WTC11 (cell line): ENCODE measurements around the gene LTBP3. TPM values are rescaled to one million over a fixed set of nuclear protein-coding genes. Genes with fewer than 3 reads are reported as not detected.

Source experiments
- ATAC-seq: fragments of 200-7000 bp; cut with Tn5 transposase; 2 replicates; pipeline ENCODE4 v1.10.0; 2021; ENCODE audit warnings: mild to moderate bottlenecking, moderate library complexity
- CTCF ChIA-PET: fragments of 300-600 bp; sonication (Branson Sonifier 250); formaldehyde crosslinking; loops from one replicate; lab custom pipeline; 2021; ENCODE audit warnings: antibody characterized with exemption; lab: Charles Lee
- POLR2A ChIA-PET: fragments of 350-600 bp; sonication (Branson Sonifier 250); formaldehyde crosslinking; loops from one replicate; lab custom pipeline; 2021; ENCODE audit warnings: antibody characterized with exemption; lab: Charles Lee
- DNase-seq: peaks from one replicate; pipeline ENCODE4 v3.0.0; 2021; ENCODE audit warnings: low spot score
- H3K27ac Mint-ChIP-seq: 2 replicates; pipeline ENCODE4 v1.8.0; 2021; ENCODE audit warnings: mixed read lengths
- H3K27me3 Mint-ChIP-seq: 2 replicates; pipeline ENCODE4 v1.8.0; 2021; ENCODE audit warnings: low read depth, mild to moderate bottlenecking, moderate library complexity, mixed read lengths
- H3K36me3 Mint-ChIP-seq: 2 replicates; pipeline ENCODE4 v1.8.0; 2021; ENCODE audit warnings: mixed read lengths
- H3K4me1 Mint-ChIP-seq: 2 replicates; pipeline ENCODE4 v1.8.0; 2022; ENCODE audit warnings: mixed read lengths
- H3K4me3 Mint-ChIP-seq: 2 replicates; pipeline ENCODE4 v1.8.0; 2021; ENCODE audit warnings: mild to moderate bottlenecking, moderate library complexity, mixed read lengths
- H3K9me3 Mint-ChIP-seq: 2 replicates; pipeline ENCODE4 v1.8.0; 2021; ENCODE audit warnings: mixed read lengths
- AR ChIP-seq: fragments of 250-450 bp; sonication (Bioruptor Pico); IDR thresholded peaks from 2 replicates; pipeline ENCODE4 v1.9.0; 2021; ENCODE audit warnings: mild to moderate bottlenecking
- ATF6 ChIP-seq: sonication (generic); formaldehyde crosslinking; IDR thresholded peaks from 2 replicates; pipeline ENCODE4 v1.8.1; 2023; ENCODE audit warnings: mild to moderate bottlenecking, missing genetic modification reagents
- CDX4 ChIP-seq: fragments of 250-450 bp; sonication (Bioruptor Pico); IDR thresholded peaks from 2 replicates; pipeline ENCODE4 v1.9.0; 2021; ENCODE audit warnings: moderate library complexity, mild to moderate bottlenecking, inconsistent platforms, borderline replicate concordance
- E2F4 ChIP-seq: sonication (generic); formaldehyde crosslinking; IDR thresholded peaks from 2 replicates; pipeline ENCODE4 v1.8.1; 2022; ENCODE audit warnings: low read depth, mild to moderate bottlenecking, moderate library complexity, missing genetic modification reagents, borderline replicate concordance
- FOXJ3 ChIP-seq: sonication (generic); formaldehyde crosslinking; IDR thresholded peaks from 2 replicates; pipeline ENCODE4 v1.9.0; 2021; ENCODE audit warnings: missing genetic modification reagents, mild to moderate bottlenecking, borderline replicate concordance
- FOXP4 ChIP-seq: sonication (generic); formaldehyde crosslinking; IDR thresholded peaks from 2 replicates; pipeline ENCODE4 v1.8.0; 2022; ENCODE audit warnings: mild to moderate bottlenecking, missing genetic modification reagents
- GABPB1 ChIP-seq: sonication (generic); formaldehyde crosslinking; IDR thresholded peaks from 2 replicates; pipeline ENCODE4 v1.8.1; 2023; ENCODE audit warnings: mild to moderate bottlenecking, missing genetic modification reagents
- JUN ChIP-seq: sonication (generic); formaldehyde crosslinking; IDR thresholded peaks from 2 replicates; pipeline ENCODE4 v1.8.0; 2023; ENCODE audit warnings: mild to moderate bottlenecking, missing genetic modification reagents
- NR3C1 ChIP-seq: sonication (generic); formaldehyde crosslinking; conservative IDR thresholded peaks from 2 replicates; pipeline ENCODE4 v1.8.1; 2023; ENCODE audit warnings: low read depth, mild to moderate bottlenecking, missing genetic modification reagents
- PRDM15 ChIP-seq: sonication (generic); formaldehyde crosslinking; IDR thresholded peaks from 2 replicates; pipeline ENCODE4 v1.8.0; 2022; ENCODE audit warnings: missing genetic modification reagents
- RELA ChIP-seq: sonication (generic); formaldehyde crosslinking; IDR thresholded peaks from 2 replicates; pipeline ENCODE4 v1.8.1; 2022; ENCODE audit warnings: missing genetic modification reagents, mild to moderate bottlenecking, borderline replicate concordance
- RORB ChIP-seq: fragments of 250-450 bp; sonication (Bioruptor Pico); IDR thresholded peaks from 2 replicates; pipeline ENCODE4 v1.9.0; 2021; ENCODE audit warnings: mild to moderate bottlenecking
- SMAD3 ChIP-seq: sonication (generic); formaldehyde crosslinking; IDR thresholded peaks from 2 replicates; pipeline ENCODE4 v1.8.0; 2022; ENCODE audit warnings: missing genetic modification reagents, mild to moderate bottlenecking, borderline replicate concordance
- SOX15 ChIP-seq: fragments of 250-450 bp; sonication (Bioruptor Pico); IDR thresholded peaks from 2 replicates; pipeline ENCODE4 v1.9.0; 2021; ENCODE audit warnings: mild to moderate bottlenecking
- ZBTB21 ChIP-seq: sonication (generic); formaldehyde crosslinking; IDR thresholded peaks from 2 replicates; pipeline ENCODE4 v1.8.1; 2023; ENCODE audit warnings: mild to moderate bottlenecking, missing genetic modification reagents, borderline replicate concordance
- total RNA-seq: library from RNA; stranded (reverse); gene quantifications from 3 replicates; pipeline ENCODE4 v1.2.3, GENCODE V29; 2021

Gene LTBP3
- total RNA-seq, 1 experiment from 2014 or later = 20.7 TPM

- no peaks in the 10 kb centered on the region for H3K9me3 Mint-ChIP-seq
- POLR2A ChIA-PET = interaction anchor here (1.1 kb wide), 1 partner anchor 33 kb away, joined by 4 read pairs; no protein-coding TSS in a partner anchor
- TF ChIP-seq SMAD3 (CRISPR knock-in tag) = no peak
- no peak for TF ChIP-seq JUN (CRISPR knock-in tag)
- TF ChIP-seq ZBTB21 (CRISPR knock-in tag) = no peak
- no peak for TF ChIP-seq AR (CRISPR knock-in tag)
- no peak for TF ChIP-seq FOXJ3 (CRISPR knock-in tag)
- no peak for TF ChIP-seq RORB (CRISPR knock-in tag)
- TF ChIP-seq GABPB1 (CRISPR knock-in tag) = no peak
- no peak for TF ChIP-seq FOXP4 (CRISPR knock-in tag)
- TF ChIP-seq E2F4 (CRISPR knock-in tag) = no peak
- TF ChIP-seq CDX4 (CRISPR knock-in tag) = no peak
- TF ChIP-seq RELA = no peak
- TF ChIP-seq SOX15 (CRISPR knock-in tag) = no peak
- no peak for TF ChIP-seq NR3C1 (CRISPR knock-in tag)
- TF ChIP-seq ATF6 = no peak
- TF ChIP-seq PRDM15 (CRISPR knock-in tag) = no peak
- peaks cover 26% of the 10 kb centered on the region for H3K36me3 Mint-ChIP-seq
- CTCF ChIA-PET = interaction anchor here (0.6 to 2.1 kb wide), 7 partner anchors 8 to 393 kb away, joined by 3 to 9 read pairs (median 4); partner anchors contain the start of genes SIPA1 and ZNRD2
- no peak overlapping the region for H3K4me3 Mint-ChIP-seq
- ATAC-seq = peak; percentile 77
- H3K4me1 Mint-ChIP-seq = peaks cover 4% of the 10 kb centered on the region
- no peaks in the 10 kb centered on the region for H3K27me3 Mint-ChIP-seq
- DNase-seq = peak; percentile 44
- no peak overlapping the region for H3K27ac Mint-ChIP-seq
Observed at GRCh38 chr11:65530157-65530496, 28.0 kb downstream of the LTBP3 start.
